GM13976 (cell line): Measurements from ENCODE around the gene HERC5.
A peak's percentile ranks its signal among the peaks of the same experiment; 100 is the strongest.

Experiments
- DNase-seq: peaks from one replicate; pipeline ENCODE4 v3.0.0; 2012; ENCODE audit warnings: low spot score
- CTCF ChIP-seq: IDR thresholded peaks from 2 replicates; pipeline ENCODE4 v1.5.1; 2012; ENCODE audit warnings: borderline replicate concordance, mild to moderate bottlenecking; ENCODE audit not compliant: insufficient read depth; ENCODE audit errors: extremely low read depth, missing control alignments, control extremely low read depth
- in situ Hi-C: fragments of 300-500 bp; cut with MboI; formaldehyde crosslinking; loops from one replicate; pipeline ENCODE4 v1.12.0; 2022; ENCODE audit warnings: low sequenced_read_pairs, mixed read lengths, inconsistent platforms; ENCODE audit not compliant: unreplicated experiment

Gene HERC5

DNA sequence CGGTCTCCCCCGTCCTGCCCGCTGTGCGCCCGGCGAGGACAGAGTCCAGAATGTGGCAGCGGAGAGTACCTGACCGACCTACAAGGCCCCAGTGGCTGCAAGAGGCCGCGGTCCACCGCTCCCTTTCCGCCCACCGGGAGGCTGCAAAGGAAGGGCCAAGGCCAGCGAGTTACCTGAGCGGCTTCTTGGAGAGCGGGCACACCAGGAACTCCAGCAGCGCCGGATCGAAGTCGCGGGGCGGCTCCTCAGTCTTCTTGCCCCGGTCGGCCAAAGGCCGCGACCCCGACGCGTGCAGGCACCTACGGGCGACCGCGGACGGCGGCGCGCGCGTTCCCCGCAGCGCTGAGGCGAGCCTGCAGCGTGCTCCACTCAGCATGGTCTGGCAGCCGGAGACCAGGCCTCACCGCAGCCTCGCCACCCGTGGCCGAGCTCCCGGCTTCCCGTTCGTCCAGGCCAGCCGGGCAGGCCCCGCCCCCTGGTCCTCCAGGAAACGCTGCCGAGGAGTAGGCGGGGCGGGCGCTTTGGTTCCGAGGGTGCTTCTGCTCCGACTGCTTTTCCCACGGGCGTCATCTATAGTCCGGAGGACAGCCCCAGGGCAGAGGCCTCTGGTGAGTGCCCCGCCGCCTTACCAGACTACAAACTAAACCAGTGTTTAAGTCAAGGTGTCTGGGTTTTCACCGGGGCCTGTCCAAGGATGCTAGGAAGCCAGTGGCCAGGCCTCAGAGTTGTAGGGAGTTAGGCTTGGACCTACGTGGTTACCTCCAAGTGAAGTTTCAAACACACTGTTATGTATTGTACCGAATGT is 66.6 kb downstream of the HERC5 start, which contains the start of gene PYURF:
Gene PYURF, minus strand, starts transcription at position 452 of the 805 bp plus-strand sequence. Its CDS starts 76 bp downstream, at position 376.
- TF ChIP-seq CTCF, result no peak
- in situ Hi-C loops, result loop anchor here (25.0 kb wide), 2 partner anchors 486 to 661 kb away; no protein-coding TSS in a partner anchor
- DNase-seq, result peak; percentile 89

DNA sequence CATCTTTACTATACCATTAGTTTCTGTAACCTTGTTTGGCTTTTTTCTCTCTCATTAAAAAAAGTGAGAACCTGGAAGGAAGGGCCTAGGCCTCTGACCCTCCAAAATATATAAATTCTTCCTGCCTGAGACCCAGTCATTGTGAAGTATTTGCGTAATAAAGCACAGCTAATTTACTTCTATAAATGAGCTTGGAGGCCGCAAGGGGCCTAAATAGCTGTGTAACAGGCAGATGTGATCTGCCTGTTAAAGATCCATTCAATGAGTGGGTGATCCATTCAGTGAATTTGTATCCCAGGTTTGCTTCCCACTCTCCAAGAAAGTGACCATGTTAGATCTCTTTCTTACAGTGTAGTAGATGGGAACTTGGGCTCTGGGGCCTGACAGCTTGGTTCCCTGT is 67.3 kb downstream of the HERC5 start:
- in situ Hi-C loops, result loop anchor here (25.0 kb wide), 2 partner anchors 487 to 662 kb away; no protein-coding TSS in a partner anchor
- no peak for TF ChIP-seq CTCF
- no peak for DNase-seq

GRCh38 chr4:88526221-88526815 is 69.4 kb downstream of the HERC5 start:
- in situ Hi-C loops, result loop anchor here (25.0 kb wide), 1 partner anchor 286 kb away; no protein-coding TSS in a partner anchor
- peak; percentile 33 for DNase-seq
- peak; percentile 11 for TF ChIP-seq CTCF

DNA sequence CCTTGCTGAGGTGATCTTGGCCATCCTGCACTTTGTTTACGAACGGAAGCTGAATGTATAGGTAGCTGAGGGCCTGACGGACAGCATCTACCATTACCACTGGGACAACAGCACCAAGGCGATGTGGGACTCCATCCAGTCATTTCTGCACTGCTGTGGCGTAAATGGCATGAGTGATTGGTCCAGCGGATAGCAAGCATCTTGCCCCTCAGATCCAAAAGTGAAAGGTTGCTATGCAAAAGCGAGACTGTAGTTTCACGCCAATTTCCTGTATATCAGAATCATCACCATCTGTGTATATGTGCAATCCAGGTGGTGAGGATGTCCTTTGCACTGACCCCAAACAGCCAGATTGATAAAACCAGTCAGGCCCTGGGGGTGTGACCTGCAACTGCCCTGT is 70.9 kb downstream of the HERC5 start:
- in situ Hi-C loops, result loop anchor here (25.0 kb wide), 1 partner anchor 285 kb away; no protein-coding TSS in a partner anchor
- no peak for DNase-seq
- no peak for TF ChIP-seq CTCF

DNA sequence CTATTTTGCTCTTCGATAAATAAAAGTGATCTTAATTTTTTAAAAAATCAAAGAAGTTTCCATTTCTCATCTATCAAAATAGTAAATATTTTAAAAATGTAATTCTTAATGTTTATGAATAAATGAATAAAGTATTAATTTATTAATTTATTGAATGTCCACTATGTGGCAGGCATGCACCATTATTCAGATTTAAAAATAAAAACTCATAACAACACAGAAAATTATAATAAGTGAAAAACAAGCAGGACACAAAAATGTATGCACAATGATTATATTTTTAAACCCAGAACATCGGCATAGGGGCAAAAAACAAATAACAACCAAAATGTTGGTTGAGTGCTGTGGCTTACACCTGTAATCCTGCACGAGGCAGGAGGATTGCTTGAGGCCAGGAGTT is 71.9 kb downstream of the HERC5 start:
- DNase-seq, result no peak
- TF ChIP-seq CTCF, result no peak
- in situ Hi-C loops, result loop anchor here (25.0 kb wide), 1 partner anchor 283 kb away; no protein-coding TSS in a partner anchor

GRCh38 chr4:88531549-88531948 is 74.6 kb downstream of the HERC5 start:
- in situ Hi-C loops, result loop anchor here (10.0 to 25.0 kb wide), 2 partner anchors 281 to 493 kb away; no protein-coding TSS in a partner anchor
- TF ChIP-seq CTCF, result no peak
- no peak for DNase-seq
